GM12873 (cell line): Measurements from ENCODE around the gene TCP11X2.
"Not testable (repeated sequence)": the region's sequence is repeated elsewhere in the genome, so short reads cannot be mapped to it uniquely, and the experiment has no call there.

Experiments
- TF ChIP-seq, protein P1 (sequence below): IDR thresholded peaks from 2 replicates; pipeline ENCODE4 v1.5.1; 2012; ENCODE audit warnings: low read depth, mild to moderate bottlenecking, moderate library complexity, low read length, control low read depth; ENCODE audit not compliant: insufficient read depth; ENCODE audit errors: missing control alignments

TCP11X2 gene

DNA sequence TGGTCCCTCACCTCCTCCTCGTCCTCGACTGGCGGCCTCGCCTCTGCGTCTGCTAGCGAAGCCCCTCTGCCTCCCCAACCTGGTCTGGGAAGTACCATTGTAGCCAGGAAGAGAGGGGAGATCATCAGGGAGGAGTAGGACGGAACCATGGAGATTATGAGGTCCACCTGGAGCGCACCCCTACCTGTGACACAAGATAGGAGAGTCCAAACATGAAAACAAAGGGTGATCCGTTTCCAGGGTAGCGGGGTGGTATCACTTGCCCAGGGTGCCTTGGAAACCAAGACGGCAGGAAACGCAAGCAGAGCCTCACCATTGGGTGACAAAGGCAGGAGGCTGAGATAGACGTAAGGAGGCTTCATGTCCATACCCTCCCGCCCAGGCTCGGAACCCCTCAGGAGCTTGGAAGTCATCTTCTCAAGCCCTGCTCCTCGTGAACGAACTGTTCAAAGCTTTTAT, at the start of gene TCP11X2:
Gene TCP11X2, minus strand, starts transcription at position 51 of the 459 bp plus-strand sequence.
- TF ChIP-seq, protein P1, sequence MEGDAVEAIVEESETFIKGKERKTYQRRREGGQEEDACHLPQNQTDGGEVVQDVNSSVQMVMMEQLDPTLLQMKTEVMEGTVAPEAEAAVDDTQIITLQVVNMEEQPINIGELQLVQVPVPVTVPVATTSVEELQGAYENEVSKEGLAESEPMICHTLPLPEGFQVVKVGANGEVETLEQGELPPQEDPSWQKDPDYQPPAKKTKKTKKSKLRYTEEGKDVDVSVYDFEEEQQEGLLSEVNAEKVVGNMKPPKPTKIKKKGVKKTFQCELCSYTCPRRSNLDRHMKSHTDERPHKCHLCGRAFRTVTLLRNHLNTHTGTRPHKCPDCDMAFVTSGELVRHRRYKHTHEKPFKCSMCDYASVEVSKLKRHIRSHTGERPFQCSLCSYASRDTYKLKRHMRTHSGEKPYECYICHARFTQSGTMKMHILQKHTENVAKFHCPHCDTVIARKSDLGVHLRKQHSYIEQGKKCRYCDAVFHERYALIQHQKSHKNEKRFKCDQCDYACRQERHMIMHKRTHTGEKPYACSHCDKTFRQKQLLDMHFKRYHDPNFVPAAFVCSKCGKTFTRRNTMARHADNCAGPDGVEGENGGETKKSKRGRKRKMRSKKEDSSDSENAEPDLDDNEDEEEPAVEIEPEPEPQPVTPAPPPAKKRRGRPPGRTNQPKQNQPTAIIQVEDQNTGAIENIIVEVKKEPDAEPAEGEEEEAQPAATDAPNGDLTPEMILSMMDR = not testable (repeated sequence)

DNA sequence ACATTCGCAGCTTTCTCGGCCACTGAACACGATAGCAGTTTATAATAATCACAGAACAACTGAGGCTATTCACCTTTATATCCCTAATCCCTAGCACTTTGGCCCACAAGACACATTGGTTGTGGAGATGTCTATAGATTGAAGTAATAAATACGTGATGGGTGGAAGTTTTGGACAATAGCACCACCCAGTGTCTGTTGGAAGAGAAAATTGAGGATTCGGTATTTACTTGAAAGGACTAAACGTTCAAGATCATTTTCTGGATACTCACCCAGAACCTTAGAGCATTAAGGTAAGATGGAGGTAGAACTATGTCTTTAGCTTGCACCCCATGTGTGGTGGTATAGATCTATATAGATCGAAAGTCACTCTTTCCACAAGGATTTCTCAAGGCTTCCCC, 45.7 kb upstream of the TCP11X2 start:
- TF ChIP-seq, protein P1 = no peak

DNA sequence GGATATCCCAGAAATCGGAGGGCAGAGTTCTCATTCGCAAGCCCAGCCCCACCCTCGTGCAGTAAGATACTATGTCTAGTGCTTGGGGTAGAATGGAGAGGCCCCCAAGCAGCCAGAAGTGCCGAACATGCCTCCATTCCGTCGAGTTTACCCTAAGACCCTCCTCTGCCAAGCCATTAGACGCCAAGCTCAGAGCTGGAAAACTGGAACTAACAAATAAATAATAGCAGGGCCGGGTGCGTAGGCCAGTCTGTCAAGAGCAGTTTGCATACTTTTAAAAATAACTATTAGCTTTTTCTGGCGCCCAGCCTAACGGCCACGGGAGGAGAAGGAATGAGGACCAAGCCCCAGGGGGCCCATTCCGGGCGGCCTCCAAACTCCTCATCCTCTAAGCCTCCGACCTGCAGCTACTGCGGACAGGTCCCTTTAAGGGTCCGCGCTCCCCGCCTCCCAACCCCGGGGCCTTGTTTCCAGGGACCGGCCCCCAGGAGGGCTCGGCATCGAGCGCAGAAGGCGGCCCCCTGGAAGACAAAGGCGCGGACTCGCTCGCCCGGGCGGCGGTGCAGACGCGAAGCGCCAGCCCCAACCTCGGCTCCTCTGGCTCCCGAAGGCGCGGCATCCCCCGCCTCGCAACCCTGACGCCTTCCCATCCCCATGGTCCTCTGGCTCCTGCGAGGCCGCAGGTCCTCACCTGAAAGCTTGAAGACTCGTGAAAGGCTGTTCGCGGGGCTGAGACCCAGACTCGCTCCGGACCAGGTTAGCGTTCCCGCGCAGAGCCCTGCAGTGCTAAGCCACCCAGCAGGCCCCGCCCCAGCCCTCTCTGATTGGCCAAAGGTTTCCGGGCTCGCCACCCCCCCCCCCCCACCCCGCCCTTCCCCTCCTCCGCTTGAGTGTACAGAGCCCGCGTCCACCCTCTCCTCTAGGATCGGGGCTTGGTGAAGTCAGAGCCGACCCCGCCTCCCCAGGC, 44.6 kb upstream of the TCP11X2 start, which contains the start of gene TMSB15A:
Gene TMSB15A, minus strand, starts transcription at position 765 of the 967 bp plus-strand sequence.
- TF ChIP-seq, protein P1 = no peak

DNA sequence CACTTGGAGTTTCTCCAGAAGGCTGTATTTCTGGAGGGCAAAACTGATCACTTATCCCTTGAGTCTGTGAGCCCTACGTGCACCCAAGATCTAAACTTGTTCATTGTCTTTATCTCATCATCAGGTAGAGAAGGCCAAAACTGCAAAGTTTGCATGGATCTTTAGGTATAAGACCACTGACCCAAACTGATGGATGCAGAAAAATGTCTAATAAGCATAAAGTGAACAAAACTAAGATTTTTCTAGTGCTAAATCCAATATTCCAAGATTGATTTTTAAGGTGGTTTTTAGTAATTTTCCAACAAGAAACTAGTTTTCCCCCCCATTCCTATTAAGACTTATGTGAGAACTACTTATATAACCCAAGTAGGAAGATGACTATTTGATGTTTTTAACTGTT, 42.9 kb upstream of the TCP11X2 start:
- TF ChIP-seq, protein P1 = no peak

DNA sequence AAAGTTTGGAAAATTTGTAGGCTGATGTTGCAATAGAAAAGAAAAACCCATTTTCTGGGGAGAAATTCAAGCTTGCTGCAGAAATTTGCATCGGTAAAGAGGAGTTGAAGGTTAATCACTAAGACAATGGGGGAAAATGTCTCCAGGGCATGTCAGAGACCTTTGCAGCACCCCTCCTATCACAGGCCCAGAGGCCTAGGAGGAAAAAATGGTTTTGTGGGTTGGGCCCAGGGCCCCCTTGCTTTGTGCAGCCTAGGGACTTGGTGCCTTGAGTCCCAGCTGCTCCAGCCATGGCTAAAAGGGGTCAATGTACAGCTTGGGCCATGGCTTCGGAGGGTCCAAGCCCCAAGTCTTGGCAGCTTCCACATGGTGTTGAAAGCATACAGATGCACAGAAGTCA, 27.1 kb upstream of the TCP11X2 start:
- TF ChIP-seq, protein P1 = no peak

DNA sequence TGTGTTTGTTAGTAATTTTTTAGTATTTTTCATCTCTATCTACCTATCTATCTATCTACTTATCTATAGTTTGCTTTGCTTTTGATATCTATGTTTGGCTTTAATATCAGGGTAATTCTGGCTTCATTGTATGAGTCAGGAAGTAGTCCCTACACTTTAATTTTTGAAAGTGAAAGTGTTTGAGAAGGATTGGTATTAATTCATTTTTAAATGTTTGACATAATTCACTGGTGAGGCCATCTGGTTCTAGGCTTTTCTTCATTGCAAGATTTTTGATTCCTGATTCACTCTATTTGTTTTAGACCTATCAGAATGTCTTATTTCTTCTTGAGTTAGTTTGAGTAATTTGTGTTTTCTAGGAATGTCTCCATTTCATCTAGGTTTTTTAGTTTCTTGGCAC, 20.2 kb upstream of the TCP11X2 start:
- TF ChIP-seq, protein P1 = no peak

DNA sequence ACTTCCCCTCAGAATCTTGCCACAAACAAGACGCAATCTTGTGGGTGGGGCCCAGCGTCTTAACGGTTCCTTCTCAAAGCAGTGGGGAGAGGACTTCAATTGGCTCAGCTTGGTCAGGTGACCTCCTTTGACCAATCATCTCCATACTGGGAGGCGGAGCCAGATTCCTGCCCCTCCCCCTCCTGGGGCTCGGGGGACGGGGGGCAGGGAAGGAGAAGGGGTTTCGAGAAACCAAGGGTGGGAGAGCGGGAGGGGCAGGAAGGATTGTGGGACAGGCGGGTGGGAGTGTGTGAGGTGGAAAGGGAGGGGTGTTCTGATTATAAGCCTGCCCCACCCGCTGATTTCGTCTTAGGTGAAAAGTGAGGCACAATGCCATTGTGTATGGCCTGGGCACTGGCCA, 31.7 kb downstream of the TCP11X2 start, which contains the start of gene NXF2B:
Gene NXF2B, minus strand, starts transcription at position 101 of the 400 bp plus-strand sequence. CDS start 59,972 bp downstream, outside the sequence.
- TF ChIP-seq, protein P1 = not testable (repeated sequence)
